ENCODE measurements around the gene SLC49A3.
A peak's percentile ranks its signal among the peaks of the same experiment; 100 is the strongest.

Gene SLC49A3

DNA sequence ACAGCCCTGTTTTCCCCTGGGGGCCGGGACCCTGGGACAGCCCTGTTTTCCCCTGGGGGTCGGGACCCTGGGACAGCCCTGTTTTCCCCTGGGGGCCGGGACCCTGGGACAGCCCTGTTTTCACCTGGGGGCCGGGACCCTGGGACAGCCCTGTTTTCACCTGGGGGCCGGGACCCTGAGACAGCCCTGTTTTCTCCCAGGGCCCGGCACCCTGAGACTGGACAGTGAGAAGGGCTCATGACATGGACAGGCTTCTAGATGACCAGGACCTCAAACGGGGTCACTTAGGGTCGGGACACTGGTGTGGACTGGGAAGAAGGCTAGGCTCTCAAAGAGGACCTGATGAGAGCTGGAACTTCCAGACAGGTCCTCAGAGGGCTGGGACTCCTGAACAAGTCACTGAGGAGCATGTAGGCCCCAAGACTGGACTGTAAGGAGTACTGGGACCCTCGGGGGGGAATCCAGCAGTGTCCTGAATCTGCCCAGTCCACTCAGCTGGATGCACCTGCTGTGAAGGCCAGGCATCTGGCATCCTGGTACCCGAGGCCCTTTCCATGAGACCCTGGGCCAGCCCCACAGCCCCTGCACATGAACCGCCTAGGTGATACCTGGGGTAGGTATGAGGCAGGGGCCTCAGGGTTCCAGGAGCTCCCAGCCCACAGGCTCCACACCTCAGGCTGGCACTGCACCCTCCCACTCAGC is 19.1 kb upstream of the SLC49A3 start:
- TF ChIP-seq POLR2AphosphoS5 (IDR thresholded peaks at IDR 0.05; ENCODE audit: low read depth, low read length) (no peak), TAF1 (IDR thresholded peaks at IDR 0.05; ENCODE audit: borderline replicate concordance, insufficient read depth, low read length) (no peak), SIN3A (IDR thresholded peaks at IDR 0.05; ENCODE audit: borderline replicate concordance, insufficient read depth, low read length) (no peak), FOXP2 (optimal IDR thresholded peaks at IDR 0.05; ENCODE audit: borderline replicate concordance, extremely low read depth, extremely low read length, insufficient read depth) (no peak)
- TF ChIP-seq, protein P1, sequence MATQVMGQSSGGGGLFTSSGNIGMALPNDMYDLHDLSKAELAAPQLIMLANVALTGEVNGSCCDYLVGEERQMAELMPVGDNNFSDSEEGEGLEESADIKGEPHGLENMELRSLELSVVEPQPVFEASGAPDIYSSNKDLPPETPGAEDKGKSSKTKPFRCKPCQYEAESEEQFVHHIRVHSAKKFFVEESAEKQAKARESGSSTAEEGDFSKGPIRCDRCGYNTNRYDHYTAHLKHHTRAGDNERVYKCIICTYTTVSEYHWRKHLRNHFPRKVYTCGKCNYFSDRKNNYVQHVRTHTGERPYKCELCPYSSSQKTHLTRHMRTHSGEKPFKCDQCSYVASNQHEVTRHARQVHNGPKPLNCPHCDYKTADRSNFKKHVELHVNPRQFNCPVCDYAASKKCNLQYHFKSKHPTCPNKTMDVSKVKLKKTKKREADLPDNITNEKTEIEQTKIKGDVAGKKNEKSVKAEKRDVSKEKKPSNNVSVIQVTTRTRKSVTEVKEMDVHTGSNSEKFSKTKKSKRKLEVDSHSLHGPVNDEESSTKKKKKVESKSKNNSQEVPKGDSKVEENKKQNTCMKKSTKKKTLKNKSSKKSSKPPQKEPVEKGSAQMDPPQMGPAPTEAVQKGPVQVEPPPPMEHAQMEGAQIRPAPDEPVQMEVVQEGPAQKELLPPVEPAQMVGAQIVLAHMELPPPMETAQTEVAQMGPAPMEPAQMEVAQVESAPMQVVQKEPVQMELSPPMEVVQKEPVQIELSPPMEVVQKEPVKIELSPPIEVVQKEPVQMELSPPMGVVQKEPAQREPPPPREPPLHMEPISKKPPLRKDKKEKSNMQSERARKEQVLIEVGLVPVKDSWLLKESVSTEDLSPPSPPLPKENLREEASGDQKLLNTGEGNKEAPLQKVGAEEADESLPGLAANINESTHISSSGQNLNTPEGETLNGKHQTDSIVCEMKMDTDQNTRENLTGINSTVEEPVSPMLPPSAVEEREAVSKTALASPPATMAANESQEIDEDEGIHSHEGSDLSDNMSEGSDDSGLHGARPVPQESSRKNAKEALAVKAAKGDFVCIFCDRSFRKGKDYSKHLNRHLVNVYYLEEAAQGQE (IDR thresholded peaks at IDR 0.05; ENCODE audit: insufficient read depth in 1 of 2, low read depth in 2 of 2, low read length in 2 of 2): no peak

DNA sequence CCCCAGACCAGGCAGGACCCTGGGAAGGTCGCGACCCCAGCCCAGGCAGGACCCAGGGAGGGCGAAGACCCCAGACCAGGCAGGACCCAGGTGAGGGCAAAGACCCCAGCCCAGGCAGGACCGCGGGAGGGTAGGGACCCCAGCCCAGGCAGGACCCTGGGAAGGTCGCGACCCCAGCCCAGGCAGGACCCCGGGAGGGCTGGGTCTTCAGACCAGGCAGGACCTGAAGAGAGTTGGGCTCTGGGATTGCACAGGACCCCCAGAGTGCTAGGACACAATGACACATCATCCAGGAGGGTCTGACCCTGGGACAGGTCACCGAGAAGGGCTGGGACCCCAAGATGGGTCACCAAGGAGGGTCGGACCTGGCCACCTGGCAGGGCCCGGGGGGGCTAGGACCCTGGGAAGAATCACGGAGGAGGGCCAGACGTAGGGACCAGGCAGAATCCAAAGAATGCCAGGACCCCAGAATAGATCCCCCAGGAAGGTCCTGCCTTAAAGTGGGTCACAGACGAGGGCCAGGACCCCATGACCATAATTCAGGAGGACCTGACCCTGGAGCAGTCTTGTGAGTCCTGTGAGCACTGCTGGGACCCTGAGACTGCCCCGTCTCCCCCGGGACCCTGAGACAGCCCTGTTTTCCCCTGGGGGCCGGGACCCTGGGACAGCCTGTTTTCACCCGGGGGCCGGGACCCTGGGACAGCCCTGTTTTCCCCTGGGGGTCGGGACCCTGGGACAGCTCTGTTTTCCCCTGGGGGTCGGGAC is 18.1 kb upstream of the SLC49A3 start:
- TF ChIP-seq, protein P1 (IDR thresholded peaks at IDR 0.05; ENCODE audit: insufficient read depth in 1 of 2, low read depth in 2 of 2, low read length in 2 of 2): no peak
- TF ChIP-seq POLR2AphosphoS5 (IDR thresholded peaks at IDR 0.05; ENCODE audit: low read depth, low read length) (no peak), TAF1 (IDR thresholded peaks at IDR 0.05; ENCODE audit: borderline replicate concordance, insufficient read depth, low read length) (no peak), SIN3A (IDR thresholded peaks at IDR 0.05; ENCODE audit: borderline replicate concordance, insufficient read depth, low read length) (no peak), FOXP2 (optimal IDR thresholded peaks at IDR 0.05; ENCODE audit: borderline replicate concordance, extremely low read depth, extremely low read length, insufficient read depth) (no peak)

DNA sequence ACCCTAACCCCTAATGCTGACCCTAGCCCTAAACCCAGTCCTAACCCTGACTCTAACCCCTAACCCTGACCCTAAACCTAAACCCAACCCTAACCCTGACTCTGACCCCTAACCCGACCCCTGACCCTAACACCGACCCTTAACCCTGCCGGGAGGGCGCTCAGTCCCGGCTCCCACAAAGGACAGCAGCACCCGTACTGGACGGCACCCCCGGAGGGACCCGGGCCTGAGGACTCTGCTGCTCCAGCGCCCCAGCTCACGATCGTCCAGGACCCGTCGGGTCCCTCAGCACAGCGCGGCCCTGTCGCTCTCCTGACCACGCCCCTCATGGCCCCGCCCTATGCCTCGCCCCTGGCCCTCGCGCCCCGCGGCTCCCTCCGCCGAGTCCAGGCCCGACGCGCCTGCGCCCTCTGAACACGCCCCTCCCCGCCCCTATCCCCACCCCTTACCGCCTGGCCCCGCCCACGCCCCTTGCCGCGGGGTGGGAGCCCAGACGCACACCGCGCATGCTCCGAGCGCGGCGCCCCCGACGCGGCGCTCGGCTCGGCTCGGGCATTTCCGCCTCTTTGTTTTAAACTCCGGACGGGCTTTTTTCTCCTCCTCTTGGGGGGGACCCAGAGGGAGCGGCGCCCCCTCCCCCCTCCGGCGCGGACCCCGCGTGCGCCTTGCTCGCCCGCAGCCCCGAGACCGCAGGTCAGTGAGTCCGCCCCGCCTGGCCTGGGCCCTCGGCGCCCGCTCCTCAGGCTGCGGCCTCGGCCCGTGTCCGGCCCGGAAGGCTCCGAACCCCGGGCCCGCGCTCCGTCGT is 16.5 kb upstream of the SLC49A3 start, which contains the start of gene PCGF3:
Gene PCGF3, plus strand, starts transcription at position 555 of the 805 bp plus-strand sequence. CDS start 27,849 bp downstream, outside the sequence.
- peak; percentile 67 for TF ChIP-seq POLR2AphosphoS5 (IDR thresholded peaks at IDR 0.05; ENCODE audit: low read depth, low read length)
- TF ChIP-seq SIN3A (IDR thresholded peaks at IDR 0.05; ENCODE audit: borderline replicate concordance, insufficient read depth, low read length): no peak
- peak; percentile 67 for TF ChIP-seq FOXP2 (optimal IDR thresholded peaks at IDR 0.05; ENCODE audit: borderline replicate concordance, extremely low read depth, extremely low read length, insufficient read depth)
- TF ChIP-seq TAF1 (IDR thresholded peaks at IDR 0.05; ENCODE audit: borderline replicate concordance, insufficient read depth, low read length): peak; percentile 28; the same call in 1 of the 2 replicates
- TF ChIP-seq, protein P1 (IDR thresholded peaks at IDR 0.05; ENCODE audit: insufficient read depth in 1 of 2, low read depth in 2 of 2, low read length in 2 of 2): 0 out of 4 replicates have a peak, but pooled peaks of 1 of the 2 experiments have one; percentile 24

DNA sequence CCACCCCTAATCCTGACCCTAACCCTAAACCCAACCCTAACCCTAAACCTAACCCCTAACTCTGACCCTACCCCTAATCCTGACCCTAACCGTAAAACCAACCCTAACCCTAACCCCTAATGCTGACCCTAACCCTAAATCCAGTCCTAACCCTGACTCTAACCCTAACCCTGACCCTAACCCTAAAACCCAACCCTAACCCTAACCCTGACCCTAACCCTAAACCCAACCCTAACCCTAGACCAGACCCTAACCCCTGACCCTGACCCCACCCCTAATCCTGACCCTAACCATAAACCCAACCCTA is 16.0 kb upstream of the SLC49A3 start:
- TF ChIP-seq TAF1 (IDR thresholded peaks at IDR 0.05; ENCODE audit: borderline replicate concordance, insufficient read depth, low read length) (no peak), POLR2AphosphoS5 (IDR thresholded peaks at IDR 0.05; ENCODE audit: low read depth, low read length) (no peak), FOXP2 (optimal IDR thresholded peaks at IDR 0.05; ENCODE audit: borderline replicate concordance, extremely low read depth, extremely low read length, insufficient read depth) (no peak), SIN3A (IDR thresholded peaks at IDR 0.05; ENCODE audit: borderline replicate concordance, insufficient read depth, low read length) (no peak)
- TF ChIP-seq, protein P1 (IDR thresholded peaks at IDR 0.05; ENCODE audit: insufficient read depth in 1 of 2, low read depth in 2 of 2, low read length in 2 of 2): no peak

Measured in PFSK-1 (cell line).